GM18907 (cell line): ENCODE data around the gene TRIO.

Source experiments
- ATAC-seq: cut with Tn5 transposase; IDR thresholded peaks from one replicate; pipeline ENCODE4 v1.9.1; 2021; ENCODE audit warnings: mild to moderate bottlenecking, moderate library complexity; ENCODE audit not compliant: unreplicated experiment

The TRIO gene

GRCh38 chr5:14343376-14343775 lies 200.2 kb downstream of the TRIO start:
- ATAC-seq, result no peak

GRCh38 chr5:14347522-14347921 lies 204.4 kb downstream of the TRIO start:
- no peak for ATAC-seq

DNA sequence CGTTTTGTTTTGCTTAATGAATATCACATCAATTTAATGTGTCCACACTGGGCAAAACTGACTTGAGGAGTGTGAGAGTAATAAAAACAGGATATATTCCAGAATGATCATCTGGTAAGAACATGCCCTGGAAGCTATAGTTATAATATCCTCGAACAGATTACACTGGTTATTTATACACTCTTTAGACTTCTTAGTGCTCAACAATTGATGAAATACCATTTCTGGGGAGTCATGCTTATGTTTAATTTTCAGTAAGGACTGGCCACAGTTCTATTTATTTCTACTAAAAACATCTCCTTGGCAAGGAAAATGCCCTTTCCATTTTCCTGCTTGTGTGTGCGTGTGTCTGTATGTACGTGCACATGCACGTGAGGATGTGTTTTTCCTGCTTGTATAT lies 205.0 kb downstream of the TRIO start:
- no peak for ATAC-seq

DNA sequence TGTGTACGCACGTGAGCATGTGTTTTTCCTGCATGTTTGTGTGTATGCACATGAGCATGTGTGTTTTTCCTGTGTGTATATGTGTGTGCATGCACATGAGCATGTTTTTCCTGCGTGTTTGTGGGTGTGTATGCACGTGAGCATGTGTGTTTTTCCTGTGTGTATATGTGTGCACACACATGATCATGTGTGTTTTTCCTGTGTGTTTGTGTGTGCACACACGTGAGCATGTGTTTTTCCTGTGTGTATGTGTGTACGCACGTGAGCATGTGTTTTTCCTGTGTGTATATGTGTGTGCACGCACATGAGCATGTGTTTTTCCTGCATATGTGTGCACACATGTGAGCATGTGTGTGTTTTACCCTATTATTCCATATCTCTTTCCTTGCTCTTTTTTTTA lies 205.9 kb downstream of the TRIO start:
- ATAC-seq, result no peak

- ATAC-seq, result no peak
Measured at GRCh38 chr5:14351086-14351661, 208.0 kb downstream of the TRIO start.

- ATAC-seq, result peak; percentile 94
Measured at GRCh38 chr5:14351845-14352712, 208.9 kb downstream of the TRIO start.

- no peak for ATAC-seq
Measured at GRCh38 chr5:14353726-14354474, 210.8 kb downstream of the TRIO start.

GRCh38 chr5:14355391-14355790 lies 212.2 kb downstream of the TRIO start:
- no peak for ATAC-seq

DNA sequence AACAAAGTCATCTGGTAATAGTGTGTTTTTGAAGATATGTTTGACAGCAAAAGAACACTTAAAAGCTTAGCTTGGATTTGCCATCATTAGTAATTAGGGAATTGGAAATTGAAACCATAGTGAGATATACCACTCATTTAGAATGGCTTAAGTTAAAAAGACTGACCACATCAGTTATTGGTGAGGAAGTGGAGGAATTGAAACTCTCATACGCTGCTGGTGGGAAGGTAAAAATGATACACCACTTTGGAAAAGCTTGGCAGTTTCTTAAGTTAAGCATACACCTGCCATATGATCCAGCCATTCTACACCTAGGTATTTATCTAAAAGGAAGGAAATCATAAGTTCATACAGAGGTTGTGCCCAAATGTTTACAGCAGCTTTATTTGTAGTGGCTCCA lies 213.2 kb downstream of the TRIO start:
- ATAC-seq, result no peak

DNA sequence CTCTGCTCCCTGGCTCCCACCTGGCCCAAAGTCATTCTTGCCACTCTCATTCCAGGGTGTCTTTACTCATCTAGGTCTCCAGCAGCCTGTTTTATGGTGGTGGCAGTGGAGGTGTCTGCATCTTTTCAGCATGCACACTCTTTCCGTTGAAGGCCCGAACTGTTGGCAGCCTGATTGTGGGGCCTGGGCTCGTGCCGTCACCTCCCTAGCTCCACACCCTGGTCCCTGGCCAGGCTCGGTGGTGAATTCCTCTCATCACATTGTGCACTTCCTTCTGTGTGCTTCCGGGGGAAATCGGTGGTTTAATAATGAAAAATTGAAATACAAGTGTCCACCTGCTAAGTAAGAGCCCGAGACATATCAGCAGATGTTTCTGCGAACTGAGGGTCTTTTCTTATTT lies 214.3 kb downstream of the TRIO start:
- ATAC-seq, result no peak

GRCh38 chr5:14357851-14358250 lies 214.7 kb downstream of the TRIO start:
- ATAC-seq, result no peak

DNA sequence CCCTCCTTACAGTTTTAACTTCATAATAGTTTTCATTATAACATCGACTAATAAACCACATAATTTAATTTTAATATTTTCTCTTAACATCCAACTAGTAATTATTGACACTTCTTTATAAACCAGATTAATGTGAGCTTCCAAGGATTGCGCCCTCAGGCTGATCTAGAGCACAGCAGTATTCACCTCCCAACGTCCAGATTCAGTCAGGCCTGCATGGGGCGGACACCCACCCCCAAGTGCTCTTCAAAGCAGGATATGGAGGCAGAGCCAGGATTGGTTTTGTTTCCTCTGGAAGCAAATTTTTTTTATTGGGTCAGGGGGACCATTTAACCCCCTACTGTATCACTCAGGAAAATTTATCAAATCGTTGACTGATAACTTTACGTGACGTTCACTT lies 215.4 kb downstream of the TRIO start:
- ATAC-seq, result no peak

DNA sequence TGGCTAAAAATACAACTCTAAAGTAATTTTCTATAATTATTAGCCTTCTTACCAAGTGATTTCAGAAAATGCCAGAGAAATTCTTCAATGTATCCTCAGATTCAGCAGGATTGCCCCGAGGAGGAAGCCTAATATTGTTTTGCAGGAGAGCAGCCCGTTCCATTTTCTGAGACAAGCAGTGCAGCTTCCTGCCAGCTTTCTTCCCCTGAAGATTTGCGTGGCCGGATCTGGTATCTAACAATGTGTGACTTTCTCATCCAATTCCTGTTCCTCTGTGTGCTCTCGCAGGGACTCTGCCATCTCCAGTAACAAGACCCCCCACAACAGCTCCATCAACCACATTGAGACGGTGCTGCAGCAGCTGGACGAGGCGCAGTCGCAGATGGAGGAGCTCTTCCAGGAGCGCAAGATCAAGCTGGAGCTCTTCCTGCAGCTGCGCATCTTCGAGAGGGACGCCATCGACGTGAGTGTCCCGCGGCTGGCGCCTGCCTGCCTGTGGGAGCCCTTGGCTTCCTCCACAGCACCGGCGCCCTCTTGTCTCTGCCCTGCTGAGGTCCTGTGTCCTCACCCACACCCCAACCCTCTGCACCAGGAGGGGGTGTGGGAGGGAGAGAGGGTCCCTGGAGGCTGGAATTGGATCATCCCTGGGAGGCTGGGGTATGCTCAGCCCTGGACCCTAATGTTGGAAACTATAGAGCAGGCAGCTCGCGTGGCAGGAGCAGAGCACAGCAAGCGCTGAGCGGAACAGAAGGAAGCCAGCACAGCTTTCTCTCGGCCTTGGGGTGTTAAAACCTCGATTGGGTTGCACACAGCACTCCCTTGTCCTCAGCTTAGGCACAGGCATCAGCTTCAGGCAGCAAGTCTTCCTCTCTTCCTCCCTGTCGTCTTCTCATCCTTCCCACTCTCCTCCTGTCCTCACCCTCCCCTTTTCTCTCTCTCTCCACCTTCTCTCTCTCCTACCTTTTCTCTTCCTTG lies 216.2 kb downstream of the TRIO start:
- no peak for ATAC-seq

- ATAC-seq, result no peak
Measured at GRCh38 chr5:14362491-14362890, 219.3 kb downstream of the TRIO start.

DNA sequence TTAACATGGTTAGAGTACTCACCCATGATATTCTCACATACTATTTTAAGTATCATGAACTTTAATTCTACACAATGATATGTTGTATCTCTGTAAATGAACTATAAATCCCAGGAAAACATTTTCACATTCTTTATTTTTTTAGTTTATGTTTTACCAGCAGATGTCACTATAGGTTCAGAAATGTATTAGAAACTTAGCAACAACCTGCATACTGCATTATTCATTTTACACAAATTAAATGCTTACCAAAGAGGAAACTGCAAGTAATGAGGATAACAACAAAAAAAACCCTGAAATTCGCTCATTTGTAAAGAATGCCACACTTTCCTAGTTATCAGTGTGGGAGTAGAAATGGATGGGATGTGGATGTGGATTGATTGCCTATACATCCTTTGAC lies 221.0 kb downstream of the TRIO start:
- no peak for ATAC-seq

DNA sequence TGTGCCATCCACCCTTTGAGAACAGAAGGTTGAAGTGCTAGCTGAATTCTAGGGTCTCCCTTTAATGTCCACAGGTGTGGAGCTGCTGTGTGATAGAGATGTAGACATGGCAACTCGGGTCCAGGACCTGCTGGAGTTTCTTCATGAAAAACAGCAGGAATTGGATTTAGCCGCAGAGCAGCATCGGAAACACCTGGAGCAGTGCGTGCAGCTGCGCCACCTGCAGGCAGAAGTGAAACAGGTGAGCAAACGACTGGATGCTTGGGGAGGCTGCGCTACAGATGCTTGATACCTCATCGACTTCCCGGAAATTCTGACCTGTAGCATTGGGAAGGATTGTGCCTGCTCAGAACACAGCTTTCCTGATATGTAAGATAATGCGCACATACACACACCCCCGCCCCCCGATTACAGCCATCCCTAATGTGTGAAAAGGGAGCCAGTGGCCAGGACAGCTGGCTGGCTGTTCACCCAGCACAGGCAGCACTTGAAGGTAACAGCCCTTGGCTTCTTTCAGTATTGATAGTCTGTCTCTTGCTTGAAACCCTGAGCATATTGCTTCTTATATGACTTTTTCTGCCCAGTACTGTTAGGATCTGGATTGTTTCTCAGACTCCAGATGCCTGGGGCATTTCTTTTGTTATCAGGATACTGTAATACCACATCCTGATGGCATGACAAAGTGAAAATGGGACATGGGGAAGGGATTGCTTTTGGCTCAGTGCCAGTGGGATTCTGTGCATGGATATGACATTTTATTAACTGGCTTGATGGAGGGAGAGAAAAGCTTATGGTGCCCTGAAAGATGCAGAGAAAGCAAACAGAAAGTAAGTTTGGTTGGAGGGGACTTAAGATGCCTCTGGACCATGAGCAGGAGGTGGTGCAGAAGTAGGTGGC lies 221.7 kb downstream of the TRIO start:
- no peak for ATAC-seq

DNA sequence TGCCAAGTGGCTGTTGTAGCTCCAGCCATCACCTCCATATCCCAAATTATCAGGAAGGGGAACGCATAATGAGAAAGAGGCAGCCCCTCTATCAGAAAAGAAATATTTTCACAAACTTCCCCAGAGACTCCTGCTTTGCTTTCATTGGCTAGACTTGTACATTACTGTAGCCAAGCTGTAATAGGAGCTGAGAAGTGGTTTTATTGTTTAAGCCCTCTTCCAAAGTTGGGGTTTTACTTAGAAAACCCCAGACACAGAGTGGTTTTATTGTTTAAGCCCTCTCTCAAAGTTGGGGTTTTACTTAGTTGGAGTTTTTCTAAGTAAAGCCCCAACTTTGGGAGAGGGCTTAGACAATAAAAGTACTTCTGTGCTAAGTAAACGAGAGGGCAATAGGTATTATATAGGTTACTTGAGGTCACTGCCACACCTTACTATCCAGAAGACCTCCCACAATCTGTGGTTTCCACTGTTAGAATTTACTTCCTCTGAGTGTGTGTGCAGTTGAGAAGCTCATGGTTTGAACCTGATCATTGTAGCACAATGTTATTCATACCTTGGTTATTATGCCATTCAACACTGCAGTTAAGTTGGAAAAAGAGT lies 222.8 kb downstream of the TRIO start:
- no peak for ATAC-seq

DNA sequence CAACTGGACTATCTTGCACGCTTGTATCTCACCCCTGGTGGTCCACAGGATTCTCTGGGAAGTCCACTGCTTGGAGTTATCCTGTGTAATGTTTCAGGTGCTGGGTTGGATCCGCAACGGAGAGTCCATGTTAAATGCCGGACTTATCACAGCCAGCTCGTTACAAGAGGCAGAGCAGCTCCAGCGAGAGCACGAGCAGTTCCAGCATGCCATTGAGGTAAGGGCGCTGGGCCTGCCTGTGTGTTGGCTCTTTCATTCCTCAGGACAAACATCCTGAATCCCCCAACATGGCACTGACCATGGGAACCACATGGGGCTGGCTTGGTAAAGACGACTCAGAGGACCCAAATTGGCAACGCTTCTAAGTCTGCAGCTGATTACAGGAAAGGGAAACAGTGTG lies 223.6 kb downstream of the TRIO start:
- ATAC-seq, result no peak

- no peak for ATAC-seq
Measured at GRCh38 chr5:14367364-14367763, 224.2 kb downstream of the TRIO start.
